ENCODE measurements around the gene INAFM1.

Gene INAFM1

GRCh38 chr19:47313754-47314295 is 39.1 kb downstream of the INAFM1 start:
- no peak for DNase-seq

- DNase-seq = no peak
Measured at GRCh38 chr19:47315125-47315821, 40.6 kb downstream of the INAFM1 start.

GRCh38 chr19:47316513-47316912 is 41.8 kb downstream of the INAFM1 start:
- DNase-seq = no peak

- no peak for DNase-seq
Measured at GRCh38 chr19:47319923-47320871, 45.5 kb downstream of the INAFM1 start.

GRCh38 chr19:47321630-47322029 is 46.9 kb downstream of the INAFM1 start:
- no peak for DNase-seq

- DNase-seq = no peak
Measured at GRCh38 chr19:47322058-47322457, 47.4 kb downstream of the INAFM1 start.

DNA sequence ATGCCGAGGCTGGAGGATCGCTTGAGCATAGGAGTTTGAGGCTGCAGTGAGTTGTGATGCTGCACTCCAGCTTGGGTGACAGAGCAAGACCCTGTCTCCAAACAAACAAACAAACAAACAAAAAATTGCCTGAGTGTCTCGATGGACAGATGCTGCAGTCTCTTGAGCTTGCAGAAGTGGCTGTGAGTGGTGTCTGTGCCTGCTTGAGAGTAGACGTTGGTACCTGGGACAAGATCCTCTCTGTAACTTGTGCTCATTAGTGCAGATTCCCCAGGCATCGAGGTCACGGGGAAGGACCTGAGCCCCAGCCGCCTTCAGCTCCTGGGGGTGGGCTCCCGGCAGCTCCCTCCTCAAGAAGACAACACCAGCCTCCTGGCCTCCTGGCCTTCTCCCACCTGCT is 48.7 kb downstream of the INAFM1 start:
- no peak for DNase-seq

- DNase-seq = no peak
Measured at GRCh38 chr19:47323872-47324271, 49.2 kb downstream of the INAFM1 start.

- DNase-seq = no peak
Measured at GRCh38 chr19:47324502-47324901, 49.8 kb downstream of the INAFM1 start.

All from activated CD4-positive, CD25-positive, alpha-beta regulatory T cell (primary cell).